HG03439 (cell line): ENCODE data around the gene LRRC8D.

ENCODE experiments used
- ATAC-seq: cut with Tn5 transposase; IDR thresholded peaks from one replicate; pipeline ENCODE4 v1.9.1; 2021; ENCODE audit warnings: mild to moderate bottlenecking, moderate library complexity; ENCODE audit not compliant: unreplicated experiment

The LRRC8D gene

GRCh38 chr1:89832496-89833127 lies 11.8 kb downstream of the LRRC8D start:
- ATAC-seq: no peak

DNA sequence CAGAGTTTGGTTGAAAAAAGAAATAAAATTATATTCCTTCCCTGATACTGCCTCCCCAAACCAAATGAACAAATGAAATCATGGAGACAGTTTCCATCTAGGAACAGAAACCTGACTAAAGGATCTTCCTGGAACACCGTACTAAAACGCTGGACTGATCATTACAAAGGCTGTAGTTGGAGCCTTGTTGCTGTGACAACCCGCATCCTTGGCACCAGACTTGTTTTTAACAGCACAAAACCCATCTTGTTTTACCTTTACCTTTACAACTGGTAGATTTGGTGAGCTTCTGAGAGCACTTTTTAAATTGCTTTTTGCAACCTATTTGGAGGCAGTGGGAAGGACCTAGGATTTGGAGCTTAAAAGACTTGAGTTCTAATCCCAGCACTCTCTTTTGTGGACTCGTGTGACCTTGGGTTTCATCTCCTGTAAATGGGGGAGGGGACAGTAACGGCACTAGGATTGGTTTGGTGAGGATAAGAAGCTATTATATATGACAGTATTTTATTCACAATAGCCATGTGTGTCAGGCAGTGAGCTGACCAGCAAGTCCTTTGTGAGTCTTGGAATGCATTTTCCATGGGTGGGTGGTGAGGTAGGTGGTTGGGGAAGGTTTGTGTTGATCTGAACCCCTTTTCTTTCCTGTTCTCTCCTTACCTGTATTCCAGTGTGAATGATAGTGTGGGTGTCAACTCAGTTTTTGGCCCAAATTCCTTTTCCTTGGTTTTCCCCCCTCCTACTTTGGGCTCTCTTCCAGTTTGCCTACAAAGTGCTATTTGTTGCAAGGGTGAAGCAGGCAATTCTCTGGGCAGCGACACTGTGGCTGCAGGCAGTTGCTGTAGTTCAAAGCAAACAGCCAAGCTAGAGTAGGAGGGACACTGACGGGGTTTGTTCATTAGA lies 12.6 kb downstream of the LRRC8D start:
- ATAC-seq: no peak

GRCh38 chr1:89834083-89834704 lies 13.4 kb downstream of the LRRC8D start:
- ATAC-seq: no peak

- ATAC-seq: no peak
Observed at GRCh38 chr1:89836252-89837035, 15.6 kb downstream of the LRRC8D start.

DNA sequence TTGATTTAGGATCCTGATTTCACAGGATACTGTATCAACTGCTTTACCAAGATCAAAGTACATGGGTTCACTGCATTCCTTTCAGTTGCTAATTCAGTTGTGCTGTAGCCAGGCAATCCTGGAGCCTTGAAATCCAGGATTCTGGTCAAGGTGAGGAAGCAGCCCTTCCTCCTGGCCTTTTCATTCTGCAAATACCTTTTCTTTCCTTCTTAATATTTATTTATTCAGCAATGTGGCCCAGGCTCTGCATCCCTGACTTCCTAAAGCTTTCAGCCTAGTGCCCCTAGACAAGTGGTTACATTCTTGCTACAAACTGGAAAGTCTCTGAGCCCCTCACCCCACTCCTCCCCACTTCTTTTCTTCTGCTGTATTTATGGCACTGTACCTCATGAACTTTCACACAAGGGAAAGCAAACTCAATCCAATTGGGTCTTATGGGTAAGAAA lies 16.2 kb downstream of the LRRC8D start:
- ATAC-seq: no peak

DNA sequence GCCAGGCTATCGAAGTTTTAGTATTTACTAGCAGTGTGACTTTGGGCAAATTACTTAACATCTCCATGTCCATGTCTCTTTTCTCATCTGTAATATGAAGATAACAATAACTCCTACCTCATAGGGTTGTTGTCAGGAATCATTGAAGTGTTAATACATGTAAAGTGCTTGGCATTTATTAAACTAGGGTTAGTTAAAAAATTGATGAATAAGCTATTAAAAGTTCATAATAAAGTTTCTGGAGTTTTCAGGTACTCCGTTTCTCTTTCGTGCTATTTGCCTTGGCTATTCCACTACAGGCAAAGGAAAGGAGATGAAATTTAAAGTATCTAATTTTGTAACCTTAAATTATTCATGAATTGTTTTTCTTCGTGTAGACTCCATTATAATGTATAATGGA lies 16.7 kb downstream of the LRRC8D start:
- ATAC-seq: no peak

DNA sequence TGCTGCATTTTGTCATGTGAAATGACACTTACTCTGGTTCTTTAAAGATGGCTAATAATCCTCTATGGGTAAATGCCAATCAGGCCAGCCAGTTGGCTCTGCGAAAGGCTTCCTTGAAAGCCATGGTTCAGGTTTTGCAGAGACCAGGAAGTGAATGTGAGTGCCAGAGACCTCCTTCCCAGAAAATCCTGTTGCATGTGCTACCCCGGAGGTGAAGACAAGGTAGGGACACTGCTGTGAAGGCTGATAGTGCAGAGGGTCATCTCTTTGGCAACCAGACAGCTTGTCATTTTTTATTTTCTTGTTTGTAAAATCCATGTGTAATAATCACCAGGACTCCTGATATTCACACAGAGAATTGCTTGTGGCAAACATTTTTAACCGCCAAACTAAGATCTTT lies 18.7 kb downstream of the LRRC8D start:
- no peak for ATAC-seq

- no peak for ATAC-seq
Observed at GRCh38 chr1:89841507-89841906, 20.7 kb downstream of the LRRC8D start.

- peak; percentile 43 for ATAC-seq
Observed at GRCh38 chr1:89842567-89843272, 21.9 kb downstream of the LRRC8D start.

DNA sequence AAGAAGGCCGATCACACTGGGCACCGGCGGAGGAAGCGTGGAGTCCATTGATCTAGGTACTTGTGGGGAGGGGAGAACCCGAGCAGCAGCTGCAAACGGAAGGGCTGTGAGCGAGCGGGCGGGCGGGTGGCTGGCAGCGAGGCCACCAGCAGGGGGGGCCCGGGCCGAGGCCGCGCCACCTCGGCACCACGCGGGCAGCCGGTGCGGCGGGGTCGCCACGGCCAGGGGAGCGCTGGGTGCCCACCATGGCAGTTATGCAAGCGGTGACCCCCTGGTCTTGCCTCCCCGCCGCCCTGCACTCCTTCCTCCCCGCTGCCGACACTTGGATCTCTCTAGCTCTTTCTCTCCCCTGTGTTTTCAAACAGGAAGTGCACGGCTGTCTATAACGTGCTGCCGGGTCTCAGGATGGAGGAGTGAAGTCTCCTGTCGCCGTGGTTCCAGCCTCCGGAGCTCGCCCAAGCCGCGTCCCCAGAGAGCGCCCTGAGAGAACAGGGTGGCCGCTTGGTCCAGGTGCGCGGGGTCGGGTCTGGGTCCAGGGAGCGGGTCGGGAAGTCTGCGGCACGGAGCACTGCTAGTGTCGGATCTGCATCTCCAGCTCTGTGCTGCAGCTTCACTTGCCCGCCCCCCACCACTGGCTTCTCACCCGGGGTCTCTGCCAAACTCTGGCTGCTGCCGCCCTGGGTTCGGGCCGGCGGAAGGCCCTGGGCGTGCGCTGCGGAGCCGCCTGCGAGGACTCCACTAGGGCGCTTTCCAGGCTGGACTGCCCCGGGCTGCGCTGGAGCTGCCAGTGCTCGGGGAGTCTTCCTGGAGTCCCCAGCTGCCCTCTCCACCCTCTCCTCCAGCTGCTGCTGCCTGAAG lies 22.7 kb downstream of the LRRC8D start:
- ATAC-seq: peak; percentile 94

GRCh38 chr1:89844241-89844807 lies 23.5 kb downstream of the LRRC8D start:
- no peak for ATAC-seq

GRCh38 chr1:89844860-89845259 lies 24.0 kb downstream of the LRRC8D start:
- no peak for ATAC-seq

- no peak for ATAC-seq
Observed at GRCh38 chr1:89847191-89847729, 26.4 kb downstream of the LRRC8D start.

GRCh38 chr1:89850844-89851415 lies 30.1 kb downstream of the LRRC8D start:
- no peak for ATAC-seq

GRCh38 chr1:89854140-89854539 lies 33.3 kb downstream of the LRRC8D start:
- no peak for ATAC-seq

DNA sequence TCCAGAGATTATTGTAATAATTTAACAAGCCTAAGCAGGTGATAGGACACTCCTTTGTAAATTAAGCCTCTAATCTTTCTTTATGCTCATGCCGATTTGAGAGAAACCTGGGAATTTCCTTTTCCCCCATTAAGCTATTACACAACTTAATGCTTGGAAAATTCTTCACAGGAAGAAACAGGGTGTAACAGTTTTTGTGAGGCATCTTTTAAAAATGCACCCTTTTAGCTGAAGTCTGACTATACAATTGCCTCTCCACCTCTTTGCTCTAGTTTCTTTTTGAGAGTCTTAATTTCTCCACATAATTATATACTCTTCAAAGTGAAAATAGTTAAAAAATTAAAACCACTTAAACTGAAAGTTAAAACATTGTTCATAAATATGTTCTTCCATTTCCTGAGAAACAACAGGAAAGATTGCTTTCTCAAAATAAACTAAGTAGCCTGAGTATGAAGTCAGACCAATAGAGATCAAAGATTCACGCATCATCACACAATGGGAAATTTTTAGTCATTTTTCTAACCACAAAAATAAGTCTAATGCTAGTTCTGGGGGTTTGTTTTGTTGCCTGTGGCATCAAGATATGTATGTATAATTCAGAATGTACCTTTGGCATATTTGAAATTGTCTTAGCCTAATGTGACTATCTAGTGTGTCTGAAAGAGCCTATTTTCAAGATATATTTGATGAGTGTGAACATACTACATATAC lies 34.7 kb downstream of the LRRC8D start:
- peak; percentile 78 for ATAC-seq

DNA sequence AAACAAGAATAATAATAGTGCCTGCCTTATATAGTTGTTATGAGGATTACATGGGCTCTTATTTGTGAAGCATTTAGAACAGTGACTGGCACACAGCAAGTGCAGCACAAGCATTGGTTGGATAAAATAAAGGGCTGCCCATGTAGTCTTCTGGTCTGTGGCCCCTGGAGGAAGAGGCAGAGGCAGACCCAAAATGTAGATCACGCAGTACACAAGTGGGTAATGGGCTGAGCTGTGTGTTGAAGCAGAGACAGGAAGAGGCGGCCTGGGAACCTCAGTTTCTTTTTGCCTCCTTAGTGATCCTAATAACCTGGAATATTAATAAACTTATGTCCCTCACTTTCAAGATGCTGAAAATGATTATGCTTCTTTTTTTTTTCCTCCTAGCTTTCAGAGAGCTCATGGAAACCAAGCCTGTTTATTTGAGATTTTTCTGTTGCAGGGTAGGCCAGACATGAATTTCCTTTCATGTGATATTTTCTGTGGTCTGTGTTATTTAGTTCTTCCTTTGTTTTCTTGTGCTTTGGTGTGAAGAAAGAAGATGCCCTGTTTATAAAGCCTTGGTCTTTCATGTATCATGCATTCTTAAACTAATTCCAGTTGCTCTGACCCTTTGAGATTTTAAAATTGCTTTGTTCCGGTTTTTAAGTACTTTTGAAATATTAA lies 42.5 kb downstream of the LRRC8D start:
- no peak for ATAC-seq
